ENCODE data around the gene PAX2.

PAX2 gene

GRCh38 chr10:100760726-100761125, 15.3 kb downstream of the PAX2 start:
- in situ Hi-C loops (cut with HindIII; ENCODE audit: low pct_unique_long_range_greater_than_20kb, low sequenced_read_pairs): no loop called here
- no peak for DNase-seq (ENCODE audit: low read depth in 1 of 2, low spot score in 1 of 2)
- TF ChIP-seq JUND (IDR thresholded peaks at IDR 0.05; ENCODE audit: low read depth): no peak

GRCh38 chr10:100761191-100761590, 15.8 kb downstream of the PAX2 start:
- no peak for DNase-seq (ENCODE audit: low read depth in 1 of 2, low spot score in 1 of 2)
- TF ChIP-seq JUND (IDR thresholded peaks at IDR 0.05; ENCODE audit: low read depth): no peak
- in situ Hi-C loops (cut with HindIII; ENCODE audit: low pct_unique_long_range_greater_than_20kb, low sequenced_read_pairs): no loop called here

- in situ Hi-C loops (cut with HindIII; ENCODE audit: low pct_unique_long_range_greater_than_20kb, low sequenced_read_pairs): no loop called here
- DNase-seq (ENCODE audit: low read depth in 1 of 2, low spot score in 1 of 2): no peak
- TF ChIP-seq JUND (IDR thresholded peaks at IDR 0.05; ENCODE audit: low read depth): no peak
Observed at GRCh38 chr10:100763043-100763747, 17.8 kb downstream of the PAX2 start.

- in situ Hi-C loops (cut with HindIII; ENCODE audit: low pct_unique_long_range_greater_than_20kb, low sequenced_read_pairs): no loop called here
- no peak for TF ChIP-seq JUND (IDR thresholded peaks at IDR 0.05; ENCODE audit: low read depth)
- peak in 1 of 2 experiments; percentile 54 for DNase-seq (ENCODE audit: low read depth in 1 of 2, low spot score in 1 of 2)
Observed at GRCh38 chr10:100766693-100767421, 21.5 kb downstream of the PAX2 start.

GRCh38 chr10:100767422-100767775, 22.0 kb downstream of the PAX2 start:
- in situ Hi-C loops (cut with HindIII; ENCODE audit: low pct_unique_long_range_greater_than_20kb, low sequenced_read_pairs): no loop called here
- DNase-seq (ENCODE audit: low read depth in 1 of 2, low spot score in 1 of 2): no peak
- no peak for TF ChIP-seq JUND (IDR thresholded peaks at IDR 0.05; ENCODE audit: low read depth)

GRCh38 chr10:100769481-100769880, 24.1 kb downstream of the PAX2 start:
- in situ Hi-C loops (cut with HindIII; ENCODE audit: low pct_unique_long_range_greater_than_20kb, low sequenced_read_pairs): no loop called here
- DNase-seq (ENCODE audit: low read depth in 1 of 2, low spot score in 1 of 2): no peak

GRCh38 chr10:100773646-100774045, 28.3 kb downstream of the PAX2 start:
- DNase-seq (ENCODE audit: low read depth in 1 of 2, low spot score in 1 of 2): no peak
- no peak for TF ChIP-seq JUND (IDR thresholded peaks at IDR 0.05; ENCODE audit: low read depth)
- in situ Hi-C loops (cut with HindIII; ENCODE audit: low pct_unique_long_range_greater_than_20kb, low sequenced_read_pairs): no loop called here

More at GRCh38 chr10:100769481-100769880, 24.1 kb downstream of the PAX2 start:
- TF ChIP-seq JUND (IDR thresholded peaks at IDR 0.05; ENCODE audit: low read depth): no peak

- in situ Hi-C loops (cut with HindIII; ENCODE audit: low pct_unique_long_range_greater_than_20kb, low sequenced_read_pairs): no loop called here
- TF ChIP-seq JUND (IDR thresholded peaks at IDR 0.05; ENCODE audit: low read depth): no peak
- DNase-seq (ENCODE audit: low read depth in 1 of 2, low spot score in 1 of 2): no peak
Observed at GRCh38 chr10:100774223-100774622, 28.8 kb downstream of the PAX2 start.

- no peak for DNase-seq (ENCODE audit: low read depth in 1 of 2, low spot score in 1 of 2)
- TF ChIP-seq JUND (IDR thresholded peaks at IDR 0.05; ENCODE audit: low read depth): no peak
- in situ Hi-C loops (cut with HindIII; ENCODE audit: low pct_unique_long_range_greater_than_20kb, low sequenced_read_pairs): no loop called here
Observed at GRCh38 chr10:100774876-100775275, 29.5 kb downstream of the PAX2 start.

GRCh38 chr10:100775386-100775785, 30.0 kb downstream of the PAX2 start:
- DNase-seq (ENCODE audit: low read depth in 1 of 2, low spot score in 1 of 2): no peak

GRCh38 chr10:100775871-100776270, 30.5 kb downstream of the PAX2 start:
- no peak for TF ChIP-seq JUND (IDR thresholded peaks at IDR 0.05; ENCODE audit: low read depth)
- DNase-seq (ENCODE audit: low read depth in 1 of 2, low spot score in 1 of 2): no peak
- in situ Hi-C loops (cut with HindIII; ENCODE audit: low pct_unique_long_range_greater_than_20kb, low sequenced_read_pairs): no loop called here

More at GRCh38 chr10:100775386-100775785, 30.0 kb downstream of the PAX2 start:
- in situ Hi-C loops (cut with HindIII; ENCODE audit: low pct_unique_long_range_greater_than_20kb, low sequenced_read_pairs): no loop called here
- no peak for TF ChIP-seq JUND (IDR thresholded peaks at IDR 0.05; ENCODE audit: low read depth)

GRCh38 chr10:100776671-100777070, 31.3 kb downstream of the PAX2 start:
- no peak for DNase-seq (ENCODE audit: low read depth in 1 of 2, low spot score in 1 of 2)
- no peak for TF ChIP-seq JUND (IDR thresholded peaks at IDR 0.05; ENCODE audit: low read depth)
- in situ Hi-C loops (cut with HindIII; ENCODE audit: low pct_unique_long_range_greater_than_20kb, low sequenced_read_pairs): no loop called here

GRCh38 chr10:100779329-100779728, 33.9 kb downstream of the PAX2 start:
- in situ Hi-C loops (cut with HindIII; ENCODE audit: low pct_unique_long_range_greater_than_20kb, low sequenced_read_pairs): no loop called here
- TF ChIP-seq JUND (IDR thresholded peaks at IDR 0.05; ENCODE audit: low read depth): no peak
- no peak for DNase-seq (ENCODE audit: low read depth in 1 of 2, low spot score in 1 of 2)
